Measurements from ENCODE around the gene XIST. TPM values are rescaled to one million over a fixed set of nuclear protein-coding genes. Genes with fewer than 3 reads are reported as not detected.

XIST gene
- total and polyA plus RNA-seq, 10 of the 15 experiments (the other 5 are each of a cell fraction or from before 2014, with no cell fraction given), result 39.1 to 787 (median 91.3) TPM

DNA sequence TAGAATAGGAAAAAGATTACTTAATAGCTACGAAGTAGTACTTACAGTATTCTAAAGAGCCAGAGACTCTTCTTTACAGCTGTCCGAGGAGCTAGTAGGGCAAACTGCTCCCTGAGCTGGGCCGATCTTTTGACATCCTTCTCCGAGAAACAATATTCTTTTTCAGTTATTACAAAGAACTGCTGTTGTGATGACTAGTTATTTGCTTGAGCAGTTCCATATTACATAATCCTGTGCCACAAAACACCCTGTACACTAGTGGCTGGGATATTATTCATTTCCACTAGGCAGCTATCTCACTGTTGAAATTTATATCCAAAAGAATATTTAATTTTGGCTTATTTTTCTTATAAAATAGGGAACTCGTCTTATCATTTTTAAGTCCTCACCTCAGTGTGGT lies 11.2 kb downstream of the XIST start:
- POLR2A ChIA-PET, result interaction anchor here (1.2 kb wide), 1 partner anchor 9 kb away, joined by 3 read pairs; no protein-coding TSS in a partner anchor
- Histone ChIP-seq H3K79me2 (ENCODE audit: control insufficient read depth, insufficient read depth, low read length) (peaks cover 66% of the 10 kb centered on the region), H3K9ac (ENCODE audit: control insufficient read depth, insufficient read depth, low read length) (no peak overlapping the region), H3K4me2 (ENCODE audit: control insufficient read depth, insufficient read depth) (no peak overlapping the region), H3K36me3 (ENCODE audit: control insufficient read depth in 2 of 2, insufficient read depth in 2 of 2, low read length in 1 of 2) (peaks cover 0 to 2% of the 10 kb centered on the region in 2 experiments; a peak in 1 of 4 replicates), H3K27me3 (replicated peaks in 1 of 2; ENCODE audit: control insufficient read depth in 2 of 2, insufficient read depth in 2 of 2, low read length in 1 of 2) (no peaks in the 10 kb centered on the region), H2AFZ (ENCODE audit: control insufficient read depth, low read depth, low read length) (no peak overlapping the region), H3K4me1 (ENCODE audit: control insufficient read depth, insufficient read depth, low read length) (no peaks in the 10 kb centered on the region), H3K27ac (ENCODE audit: control insufficient read depth, insufficient read depth) (no peak overlapping the region), H4K20me1 (ENCODE audit: control insufficient read depth, insufficient read depth) (peaks cover 3% of the 10 kb centered on the region), H3K9me3 (replicated peaks; ENCODE audit: control insufficient read depth, insufficient read depth, low read length) (no peaks in the 10 kb centered on the region), H3K4me3 (no peak overlapping the region)
- RAD21 ChIA-PET (ENCODE audit: unreplicated experiment), result interaction anchor here (0.6 kb wide), 1 partner anchor 14 kb away, joined by 3 read pairs; no protein-coding TSS in a partner anchor
- DNase-seq (ENCODE audit: low read depth, low spot score) (no peak), FAIRE-seq (no peak), ATAC-seq (no peak)
- in situ Hi-C loops (cut with MboI), result no loop called here
- intact Hi-C loops (cut with micrococcal nuclease; ENCODE audit: unreplicated experiment), result no loop called here
- CTCF ChIA-PET, result no interaction called here
- BruUV-seq (replicated peaks), result no TSS peak
- no peak for TF ChIP-seq EP300 (IDR thresholded peaks at IDR 0.05; ENCODE audit: borderline replicate concordance in 1 of 2, control insufficient read depth in 1 of 2, low read depth in 2 of 2, low read length in 2 of 2)
- TF ChIP-seq NFYA (IDR thresholded peaks at IDR 0.05; ENCODE audit: borderline replicate concordance, low read depth, low read length), result no peak
- 48% methylated on average over 5 of the region's 5 CpGs for whole genome bisulfite sequencing (ENCODE audit: insufficient coverage, insufficient replicate concordance, low lambda C conversion rate, missing lambda C conversion rate)
- SMC1A ChIA-PET (ENCODE audit: uncharacterized antibody, unreplicated experiment), result interaction anchor here (0.7 to 3.7 kb wide), 3 partner anchors 11 to 540 kb away, joined by 3 to 14 read pairs (median 4); no protein-coding TSS in a partner anchor

DNA sequence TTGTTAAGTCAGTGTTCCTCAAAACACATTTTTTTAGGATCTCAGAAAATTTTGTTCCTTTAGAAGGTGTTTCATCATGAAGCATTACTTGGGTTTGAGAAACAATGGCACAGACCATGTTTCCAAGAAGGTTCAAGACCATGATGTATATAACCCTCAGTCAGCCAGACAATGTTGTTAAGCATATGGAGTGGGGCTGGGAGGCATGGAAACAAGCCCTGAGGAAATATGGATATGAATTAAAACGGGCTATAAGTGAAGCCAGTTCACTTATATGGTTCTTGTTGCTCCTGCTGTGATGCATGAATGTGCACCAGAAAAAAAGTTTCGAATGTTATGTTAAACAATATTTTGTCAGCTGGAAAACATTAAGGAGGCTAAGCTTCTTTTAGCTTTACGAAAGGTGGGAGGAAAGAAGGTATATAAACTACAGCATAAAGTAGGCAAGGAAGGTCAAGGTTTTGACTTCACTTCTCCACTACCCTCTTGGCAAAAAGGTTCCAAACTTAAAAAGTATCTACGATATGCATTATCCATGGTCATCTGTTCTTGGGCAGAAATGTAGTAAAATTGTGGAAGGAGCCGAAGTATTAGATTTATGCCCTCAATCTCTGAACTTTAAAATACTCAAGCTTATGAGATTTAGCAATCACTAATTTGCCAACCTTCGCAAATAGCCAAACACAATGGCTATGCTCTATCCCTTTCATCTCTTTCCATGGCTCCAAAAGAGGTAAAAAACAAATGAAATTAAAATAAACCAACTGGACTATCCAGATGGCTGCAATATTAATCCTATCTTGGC lies 12.2 kb downstream of the XIST start:
- H3K79me2 ChIP-seq (ENCODE audit: control insufficient read depth, insufficient read depth, low read length), result peaks cover 63% of the 10 kb centered on the region
- intact Hi-C loops (cut with micrococcal nuclease; ENCODE audit: unreplicated experiment) (no loop called here), in situ Hi-C loops (cut with MboI) (no loop called here)
- ChIA-PET POLR2A (interaction anchor here (0.6 kb wide), 1 partner anchor 25 kb away, joined by 3 read pairs; no protein-coding TSS in a partner anchor), SMC1A (ENCODE audit: uncharacterized antibody, unreplicated experiment) (interaction anchor here (1.2 to 3.7 kb wide), 2 partner anchors 10 to 104 kb away, joined by 4 to 14 read pairs; no protein-coding TSS in a partner anchor), CTCF (interaction anchor here (1.2 kb wide), 1 partner anchor 13 kb away, joined by 3 read pairs; no protein-coding TSS in a partner anchor), RAD21 (ENCODE audit: unreplicated experiment) (no interaction called here)
- ATAC-seq, result no peak
- no peak overlapping the region for H3K9ac ChIP-seq (ENCODE audit: control insufficient read depth, insufficient read depth, low read length)
- WGBS (ENCODE audit: insufficient coverage, insufficient replicate concordance, low lambda C conversion rate, missing lambda C conversion rate), result 49% methylated on average over 6 of the region's 6 CpGs
- no TSS peak for BruUV-seq (replicated peaks)
- no peaks in the 10 kb centered on the region; a peak in 1 of 4 replicates for H3K36me3 ChIP-seq (ENCODE audit: control insufficient read depth in 2 of 2, insufficient read depth in 2 of 2, low read length in 1 of 2)
- peaks cover 3% of the 10 kb centered on the region; the same call in 1 of the 2 replicates for H4K20me1 ChIP-seq (ENCODE audit: control insufficient read depth, insufficient read depth)
- H2AFZ ChIP-seq (ENCODE audit: control insufficient read depth, low read depth, low read length), result no peak overlapping the region
- H3K9me3 ChIP-seq (replicated peaks; ENCODE audit: control insufficient read depth, insufficient read depth, low read length), result no peaks in the 10 kb centered on the region
- H3K27ac ChIP-seq (ENCODE audit: control insufficient read depth, insufficient read depth), result no peak overlapping the region
- H3K4me2 ChIP-seq (ENCODE audit: control insufficient read depth, insufficient read depth), result no peak overlapping the region
- no peak for DNase-seq (ENCODE audit: low read depth, low spot score)
- no peak for FAIRE-seq
- no peak overlapping the region for H3K4me3 ChIP-seq
- H3K4me1 ChIP-seq (ENCODE audit: control insufficient read depth, insufficient read depth, low read length), result no peaks in the 10 kb centered on the region
- no peaks in the 10 kb centered on the region for H3K27me3 ChIP-seq (replicated peaks in 1 of 2; ENCODE audit: control insufficient read depth in 2 of 2, insufficient read depth in 2 of 2, low read length in 1 of 2)
- TF ChIP-seq ZSCAN29 (IDR thresholded peaks at IDR 0.05) (no peak), NR2F1 (conservative IDR thresholded peaks at IDR 0.05) (no peak), NFYA (IDR thresholded peaks at IDR 0.05; ENCODE audit: borderline replicate concordance, low read depth, low read length) (no peak), BCL11A (IDR thresholded peaks at IDR 0.05; ENCODE audit: low read depth, low read length) (no peak), STAT3 (IDR thresholded peaks at IDR 0.05; ENCODE audit: low read depth, low read length) (no peak)
- TF ChIP-seq, protein P1, sequence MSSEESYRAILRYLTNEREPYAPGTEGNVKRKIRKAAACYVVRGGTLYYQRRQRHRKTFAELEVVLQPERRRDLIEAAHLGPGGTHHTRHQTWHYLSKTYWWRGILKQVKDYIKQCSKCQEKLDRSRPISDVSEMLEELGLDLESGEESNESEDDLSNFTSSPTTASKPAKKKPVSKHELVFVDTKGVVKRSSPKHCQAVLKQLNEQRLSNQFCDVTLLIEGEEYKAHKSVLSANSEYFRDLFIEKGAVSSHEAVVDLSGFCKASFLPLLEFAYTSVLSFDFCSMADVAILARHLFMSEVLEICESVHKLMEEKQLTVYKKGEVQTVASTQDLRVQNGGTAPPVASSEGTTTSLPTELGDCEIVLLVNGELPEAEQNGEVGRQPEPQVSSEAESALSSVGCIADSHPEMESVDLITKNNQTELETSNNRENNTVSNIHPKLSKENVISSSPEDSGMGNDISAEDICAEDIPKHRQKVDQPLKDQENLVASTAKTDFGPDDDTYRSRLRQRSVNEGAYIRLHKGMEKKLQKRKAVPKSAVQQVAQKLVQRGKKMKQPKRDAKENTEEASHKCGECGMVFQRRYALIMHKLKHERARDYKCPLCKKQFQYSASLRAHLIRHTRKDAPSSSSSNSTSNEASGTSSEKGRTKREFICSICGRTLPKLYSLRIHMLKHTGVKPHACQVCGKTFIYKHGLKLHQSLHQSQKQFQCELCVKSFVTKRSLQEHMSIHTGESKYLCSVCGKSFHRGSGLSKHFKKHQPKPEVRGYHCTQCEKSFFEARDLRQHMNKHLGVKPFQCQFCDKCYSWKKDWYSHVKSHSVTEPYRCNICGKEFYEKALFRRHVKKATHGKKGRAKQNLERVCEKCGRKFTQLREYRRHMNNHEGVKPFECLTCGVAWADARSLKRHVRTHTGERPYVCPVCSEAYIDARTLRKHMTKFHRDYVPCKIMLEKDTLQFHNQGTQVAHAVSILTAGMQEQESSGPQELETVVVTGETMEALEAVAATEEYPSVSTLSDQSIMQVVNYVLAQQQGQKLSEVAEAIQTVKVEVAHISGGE (CRISPR knock-in tag; IDR thresholded peaks at IDR 0.05), result no peak
- TF ChIP-seq, protein P2, sequence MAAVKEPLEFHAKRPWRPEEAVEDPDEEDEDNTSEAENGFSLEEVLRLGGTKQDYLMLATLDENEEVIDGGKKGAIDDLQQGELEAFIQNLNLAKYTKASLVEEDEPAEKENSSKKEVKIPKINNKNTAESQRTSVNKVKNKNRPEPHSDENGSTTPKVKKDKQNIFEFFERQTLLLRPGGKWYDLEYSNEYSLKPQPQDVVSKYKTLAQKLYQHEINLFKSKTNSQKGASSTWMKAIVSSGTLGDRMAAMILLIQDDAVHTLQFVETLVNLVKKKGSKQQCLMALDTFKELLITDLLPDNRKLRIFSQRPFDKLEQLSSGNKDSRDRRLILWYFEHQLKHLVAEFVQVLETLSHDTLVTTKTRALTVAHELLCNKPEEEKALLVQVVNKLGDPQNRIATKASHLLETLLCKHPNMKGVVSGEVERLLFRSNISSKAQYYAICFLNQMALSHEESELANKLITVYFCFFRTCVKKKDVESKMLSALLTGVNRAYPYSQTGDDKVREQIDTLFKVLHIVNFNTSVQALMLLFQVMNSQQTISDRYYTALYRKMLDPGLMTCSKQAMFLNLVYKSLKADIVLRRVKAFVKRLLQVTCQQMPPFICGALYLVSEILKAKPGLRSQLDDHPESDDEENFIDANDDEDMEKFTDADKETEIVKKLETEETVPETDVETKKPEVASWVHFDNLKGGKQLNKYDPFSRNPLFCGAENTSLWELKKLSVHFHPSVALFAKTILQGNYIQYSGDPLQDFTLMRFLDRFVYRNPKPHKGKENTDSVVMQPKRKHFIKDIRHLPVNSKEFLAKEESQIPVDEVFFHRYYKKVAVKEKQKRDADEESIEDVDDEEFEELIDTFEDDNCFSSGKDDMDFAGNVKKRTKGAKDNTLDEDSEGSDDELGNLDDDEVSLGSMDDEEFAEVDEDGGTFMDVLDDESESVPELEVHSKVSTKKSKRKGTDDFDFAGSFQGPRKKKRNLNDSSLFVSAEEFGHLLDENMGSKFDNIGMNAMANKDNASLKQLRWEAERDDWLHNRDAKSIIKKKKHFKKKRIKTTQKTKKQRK (IDR thresholded peaks at IDR 0.05; ENCODE audit: low read depth, low read length), result no peak
